Endothelial cell of umbilical vein (primary cell): Measurements from ENCODE around the gene AFTPH. TPM values are rescaled to one million over a fixed set of nuclear protein-coding genes. Genes with fewer than 3 reads are reported as not detected.

Experiments
- BruUV-seq: library from RNA; stranded (reverse); fragments of 400-500 nt; replicated peaks from 2 replicates; lab custom pipeline; 2021; lab: Mats Ljungman, UMichigan
- CTCF ChIA-PET: fragments of 300-600, 350-600 bp; sonication (Branson Sonifier 250); formaldehyde crosslinking; loops from one replicate; lab custom pipeline; 2021; ENCODE audit warnings: antibody characterized with exemption, inconsistent platforms; lab: Charles Lee
- POLR2A ChIA-PET: fragments of 300-600, 350-600 bp; sonication (Branson Sonifier 250); formaldehyde crosslinking; loops from one replicate; lab custom pipeline; 2021; ENCODE audit warnings: antibody characterized with exemption, inconsistent platforms; lab: Charles Lee
- DNase-seq: peaks from one replicate; pipeline ENCODE4 v3.0.0-alpha.2; 2011; ENCODE audit warnings: low read depth, low spot score
- FAIRE-seq: peaks from 2 replicates; lab custom pipeline; 2011; peaks lifted over from hg19 to GRCh38; lab: Jason Lieb, UNC
- H2AFZ ChIP-seq: 2 replicates; pipeline ENCODE4 v1.6.0; 2012; ENCODE audit warnings: low read depth, low read length, control low read depth, inconsistent platforms
- H3K27ac ChIP-seq: 2 replicates; pipeline ENCODE4 v1.5.1; 2011; ENCODE audit warnings: low read depth, mild to moderate bottlenecking, control low read depth, low read length, moderate library complexity; ENCODE audit not compliant: insufficient read depth
- H3K27me3 ChIP-seq, 2 experiments: 2 replicates each; pipeline versions ENCODE4 v1.6.0 to v1.6.1; 2011; ENCODE audit warnings: low read length in 2 of 2, mixed read lengths in 1 of 2; ENCODE audit not compliant: control insufficient read depth in 2 of 2, insufficient read depth in 2 of 2
- H3K36me3 ChIP-seq, 2 experiments: 2 replicates in 1 of 2; 3 replicates in 1 of 2; pipeline ENCODE4 v1.5.1; 2011; ENCODE audit warnings: low read length in 2 of 2, mild to moderate bottlenecking in 1 of 2, moderate library complexity in 1 of 2; ENCODE audit not compliant: control insufficient read depth in 2 of 2, insufficient read depth in 2 of 2; ENCODE audit errors: extremely low read depth in 1 of 2
- H3K4me1 ChIP-seq: 3 replicates; pipeline ENCODE4 v1.5.1; 2011; ENCODE audit warnings: mild to moderate bottlenecking, low read length; ENCODE audit not compliant: control insufficient read depth, insufficient read depth; ENCODE audit errors: extremely low read depth
- H3K4me2 ChIP-seq: 2 replicates; pipeline ENCODE4 v1.6.1; 2011; ENCODE audit warnings: low read length, control low read depth, mixed read lengths; ENCODE audit not compliant: insufficient read depth
- H3K4me3 ChIP-seq, 3 experiments: fragments of 200-600 bp in 1 of 3; sonication (generic), shearing (Covaris generic) in 1 of 3; replicated peaks in 1 of 3; 2 replicates each; pipeline ENCODE4 v1.5.1; 2011 to 2016; ENCODE audit warnings: control low read depth in 3 of 3, low read length in 3 of 3, mild to moderate bottlenecking in 2 of 3, inconsistent platforms in 1 of 3, low read depth in 1 of 3, moderate library complexity in 1 of 3; ENCODE audit not compliant: insufficient read depth in 1 of 3
- H3K79me2 ChIP-seq: 2 replicates; pipeline ENCODE4 v1.6.0; 2012; ENCODE audit warnings: low read length, inconsistent platforms; ENCODE audit not compliant: control insufficient read depth, insufficient read depth
- H3K9ac ChIP-seq: replicated peaks from 2 replicates; pipeline ENCODE3; 2011; ENCODE audit warnings: low read length, control low read depth; ENCODE audit not compliant: insufficient read depth; ENCODE audit errors: extremely low read depth
- H3K9me1 ChIP-seq: replicated peaks from 3 replicates; pipeline ENCODE4 v1.6.0; 2011; ENCODE audit warnings: mild to moderate bottlenecking, low read length; ENCODE audit not compliant: control insufficient read depth, insufficient read depth; ENCODE audit errors: extremely low read depth
- H3K9me3 ChIP-seq: replicated peaks from 2 replicates; pipeline ENCODE4 v1.5.1; 2012; ENCODE audit warnings: low read length, inconsistent platforms; ENCODE audit not compliant: control insufficient read depth, insufficient read depth
- H4K20me1 ChIP-seq: replicated peaks from 2 replicates; pipeline ENCODE3; 2011; ENCODE audit warnings: mild to moderate bottlenecking, low read length; ENCODE audit not compliant: control insufficient read depth, insufficient read depth; ENCODE audit errors: extremely low read depth
- CTCF ChIP-seq, 2 donors: IDR thresholded peaks; 1 replicate in 1 of 2; 2 replicates in 1 of 2; pipeline ENCODE4 v1.5.1; 2011; ENCODE audit warnings: low read length in 2 of 2, mild to moderate bottlenecking in 2 of 2, moderate library complexity in 2 of 2, control low read depth in 1 of 2, inconsistent platforms in 1 of 2, low read depth in 1 of 2; ENCODE audit not compliant: insufficient read depth in 1 of 2; ENCODE audit errors: extremely low read depth in 1 of 2
- EZH2 ChIP-seq: IDR thresholded peaks from 2 replicates; pipeline ENCODE4 v1.6.1; 2012; ENCODE audit warnings: borderline replicate concordance, low read depth, mild to moderate bottlenecking, moderate library complexity, low read length, inconsistent platforms; ENCODE audit not compliant: severe bottlenecking
- FOS ChIP-seq: IDR thresholded peaks from 2 replicates; pipeline ENCODE4 v1.6.1; 2011; ENCODE audit warnings: mild to moderate bottlenecking, low read length, moderate library complexity, borderline replicate concordance; ENCODE audit not compliant: insufficient read depth
- GATA2 ChIP-seq: IDR thresholded peaks from 2 replicates; pipeline ENCODE4 v1.7.0; 2011; ENCODE audit warnings: low read depth, mild to moderate bottlenecking, moderate library complexity, mixed read lengths, low read length; ENCODE audit not compliant: insufficient read length, insufficient read depth
- JUN ChIP-seq: IDR thresholded peaks from 2 replicates; pipeline ENCODE4 v1.6.1; 2011; ENCODE audit warnings: borderline replicate concordance, low read depth; ENCODE audit not compliant: insufficient read length, insufficient read depth
- MAX ChIP-seq: IDR thresholded peaks from 2 replicates; pipeline ENCODE4 v1.6.1; 2011; ENCODE audit not compliant: insufficient read depth, insufficient read length
- MYC ChIP-seq: IDR thresholded peaks from one replicate; pipeline ENCODE4 v1.6.1; 2011; ENCODE audit warnings: mild to moderate bottlenecking, low read depth, low read length
- POLR2A ChIP-seq: IDR thresholded peaks from 2 replicates; pipeline ENCODE4 v1.6.1; 2012; ENCODE audit warnings: low read depth, mild to moderate bottlenecking, control low read depth, low read length
- POLR2AphosphoS5 ChIP-seq: IDR thresholded peaks from 2 replicates; pipeline ENCODE4 v1.6.1; 2012; ENCODE audit warnings: low read depth, mild to moderate bottlenecking, control low read depth, low read length, moderate library complexity; ENCODE audit not compliant: insufficient read depth
- dilution Hi-C: fragments of 300-500 bp; cut with MboI; formaldehyde crosslinking; loops from one replicate; pipeline ENCODE4 v1.15.0; 2019; ENCODE audit warnings: low sequenced_read_pairs; ENCODE audit not compliant: extremely low pct_ligation_motif_present
- intact Hi-C: fragments of 100-400 bp; cut with micrococcal nuclease; formaldehyde crosslinking; loops from one replicate; pipeline ENCODE4 v1.10.0; 2022
- polyA plus RNA-seq, 4 experiments: library from polyadenylated mRNA; depleted of rRNA in 3 of 4; stranded (reverse) in 3 of 4; unstranded in 1 of 4; fragments of >200 nt; gene quantifications; 2 replicates each; pipeline versions ENCODE4 v1.2.1 to v1.2.3, GENCODE V29; 2011 to 2012; ENCODE audit warnings: missing spikeins in 1 of 4
- total RNA-seq: library from RNA; stranded (reverse); gene quantifications from 2 replicates; pipeline ENCODE4 v1.2.3, GENCODE V29; 2021

Gene AFTPH
- total and polyA plus RNA-seq, 2 donors (not counting 3 experiments of a cell fraction or from before 2014, with no cell fraction given): 6.9 to 15.3 TPM

GRCh38 chr2:64479259-64480117 lies 44.6 kb upstream of the AFTPH start:
- dilution Hi-C loops: no loop called here
- intact Hi-C loops: no loop called here
- no peak overlapping the region for H2AFZ ChIP-seq
- FAIRE-seq: no peak
- no peaks in the 10 kb centered on the region for H3K36me3 ChIP-seq
- no peak overlapping the region for H3K9ac ChIP-seq
- H3K4me1 ChIP-seq: peaks cover 5% of the 10 kb centered on the region
- H3K4me3 ChIP-seq: no peak overlapping the region
- DNase-seq: no peak
- H3K27me3 ChIP-seq: peaks cover 0 to 5% of the 10 kb centered on the region in 2 experiments
- no peaks in the 10 kb centered on the region for H3K9me1 ChIP-seq
- no TSS peak for BruUV-seq
- H3K79me2 ChIP-seq: no peaks in the 10 kb centered on the region
- no peak overlapping the region for H3K4me2 ChIP-seq
- ChIA-PET CTCF (interaction anchor here (0.7 to 2.3 kb wide), 4 partner anchors 9 to 147 kb away, joined by 3 to 19 read pairs (median 4); partner anchors contain the start of gene AFTPH), POLR2A (no interaction called here)
- no peaks in the 10 kb centered on the region for H4K20me1 ChIP-seq
- H3K27ac ChIP-seq: no peak overlapping the region
- no peaks in the 10 kb centered on the region for H3K9me3 ChIP-seq
- no peak for TF ChIP-seq EZH2

GRCh38 chr2:64481665-64482064 lies 42.5 kb upstream of the AFTPH start:
- no peaks in the 10 kb centered on the region for H4K20me1 ChIP-seq
- dilution Hi-C loops: no loop called here
- H3K9me1 ChIP-seq: no peaks in the 10 kb centered on the region
- H3K27me3 ChIP-seq: peaks cover 9 to 11% of the 10 kb centered on the region in 2 experiments
- H3K9ac ChIP-seq: no peak overlapping the region
- peaks cover 5% of the 10 kb centered on the region for H3K4me1 ChIP-seq
- no peaks in the 10 kb centered on the region for H3K36me3 ChIP-seq
- intact Hi-C loops: no loop called here
- H2AFZ ChIP-seq: no peak overlapping the region
- no peak overlapping the region for H3K4me2 ChIP-seq
- no TSS peak for BruUV-seq
- no peak for TF ChIP-seq POLR2AphosphoS5
- no peak for TF ChIP-seq EZH2
- TF ChIP-seq GATA2: no peak
- no peak for TF ChIP-seq JUN
- no peak for TF ChIP-seq MAX
- no peak for TF ChIP-seq FOS
- TF ChIP-seq POLR2A: no peak
- TF ChIP-seq CTCF (IDR thresholded peaks at IDR 0.05; ENCODE audit: extremely low read depth in 1 of 2, insufficient read depth in 1 of 2, low read depth in 1 of 2, low read length in 2 of 2): no peak
- no peak for TF ChIP-seq MYC
- no peak overlapping the region for H3K4me3 ChIP-seq
- no peak for DNase-seq
- no peak for FAIRE-seq
- POLR2A ChIA-PET: no interaction called here
- H3K27ac ChIP-seq: no peak overlapping the region
- CTCF ChIA-PET: interaction anchor here (1.1 to 3.8 kb wide), 2 partner anchors 20 to 151 kb away, joined by 3 to 21 read pairs; no protein-coding TSS in a partner anchor
- H3K9me3 ChIP-seq: no peaks in the 10 kb centered on the region
- H3K79me2 ChIP-seq: no peaks in the 10 kb centered on the region
